HepG2 (cell line): ENCODE results near the gene TMEM198. TPM values are rescaled to one million over a fixed set of nuclear protein-coding genes. Genes with fewer than 3 reads are reported as not detected.

Source experiments
- CAMTA2 ChIP-seq: sonication (generic); formaldehyde crosslinking; IDR thresholded peaks from 2 replicates; pipeline ENCODE4 v1.4.0; 2020; ENCODE audit warnings: mild to moderate bottlenecking, missing genetic modification reagents, borderline replicate concordance
- JARID2 ChIP-seq: sonication (generic); formaldehyde crosslinking; IDR thresholded peaks from 2 replicates; pipeline ENCODE4 v1.8.1; 2023; ENCODE audit warnings: missing genetic modification reagents, inconsistent platforms; ENCODE audit not compliant: insufficient replicate concordance
- MAZ ChIP-seq, 2 experiments: sonication (generic) in 1 of 2; formaldehyde crosslinking in 1 of 2; IDR thresholded peaks; 2 replicates each; pipeline versions ENCODE4 v1.5.0 to v1.6.1; 2012 to 2020; ENCODE audit warnings: low read depth in 2 of 2, mild to moderate bottlenecking in 2 of 2, borderline replicate concordance in 1 of 2, improper control_type of control experiment in 1 of 2, low read length in 1 of 2, missing genetic modification reagents in 1 of 2, moderate library complexity in 1 of 2
- NFKB2 ChIP-seq: sonication (generic); formaldehyde crosslinking; IDR thresholded peaks from 2 replicates; pipeline ENCODE4 v1.4.0; 2020; ENCODE audit warnings: missing genetic modification reagents, borderline replicate concordance
- STAT5B ChIP-seq: sonication (generic); formaldehyde crosslinking; IDR thresholded peaks from 2 replicates; pipeline ENCODE4 v1.4.0; 2020; ENCODE audit warnings: missing genetic modification reagents
- ZMYM4 ChIP-seq: sonication (generic); formaldehyde crosslinking; IDR thresholded peaks from 2 replicates; pipeline ENCODE4 v1.8.1; 2023; ENCODE audit warnings: mild to moderate bottlenecking, missing genetic modification reagents
- ZNF501 ChIP-seq: sonication (generic); formaldehyde crosslinking; IDR thresholded peaks from 2 replicates; pipeline ENCODE4 v1.5.1; 2020; ENCODE audit warnings: mild to moderate bottlenecking, moderate library complexity, missing genetic modification reagents
- polyA plus RNA-seq, 8 experiments: library from polyadenylated mRNA; depleted of rRNA in 3 of 8; stranded (reverse) in 7 of 8; unstranded in 1 of 8; fragments of >200 nt; fragmentation: Illumina TruSeq in 4 of 8; extraction: Trizol in 4 of 8; gene quantifications; 2 replicates each; pipeline versions ENCODE4 v1.2.1 to v1.2.3, GENCODE V29; 2011 to 2016; ENCODE audit warnings: low read depth in 4 of 8, missing spikeins in 1 of 8, mixed read lengths in 1 of 8; ENCODE audit not compliant: insufficient read depth in 1 of 8
- total RNA-seq, 5 experiments: library from RNA; depleted of rRNA; stranded (reverse); fragments of >200 nt; fragmentation: Illumina TruSeq; extraction: Trizol; gene quantifications; 2 replicates each; pipeline ENCODE4 v1.2.3, GENCODE V29; 2016; ENCODE audit warnings: low read depth in 1 of 5
- TF ChIP-seq, protein P1 (sequence below): sonication (generic); formaldehyde crosslinking; IDR thresholded peaks from 2 replicates; pipeline ENCODE4 v1.4.0; 2020; ENCODE audit warnings: missing genetic modification reagents
- TF ChIP-seq, protein P2 (sequence below): IDR thresholded peaks from 2 replicates; pipeline ENCODE4 v1.6.1; 2016; ENCODE audit warnings: low read depth, borderline replicate concordance
- TF ChIP-seq, protein P3 (sequence below): sonication (generic); formaldehyde crosslinking; IDR thresholded peaks from 2 replicates; pipeline ENCODE4 v1.8.0; 2022; ENCODE audit warnings: mild to moderate bottlenecking, missing genetic modification reagents, moderate library complexity
- TF ChIP-seq, protein P4 (sequence below): sonication (generic); formaldehyde crosslinking; IDR thresholded peaks from 2 replicates; pipeline ENCODE4 v1.8.1; 2023; ENCODE audit warnings: mild to moderate bottlenecking, inconsistent platforms, moderate library complexity, missing genetic modification reagents, borderline replicate concordance
- TF ChIP-seq, protein P5 (sequence below): sonication (generic); formaldehyde crosslinking; IDR thresholded peaks from 2 replicates; pipeline ENCODE4 v1.4.0; 2020; ENCODE audit warnings: missing genetic modification reagents
- TF ChIP-seq, protein P6 (sequence below): sonication (generic); formaldehyde crosslinking; IDR thresholded peaks from 2 replicates; pipeline ENCODE4 v1.9.0; 2022; ENCODE audit warnings: low read depth, missing genetic modification reagents
- TF ChIP-seq, protein P7 (sequence below): sonication (generic); formaldehyde crosslinking; conservative IDR thresholded peaks from 2 replicates; pipeline ENCODE4 v1.4.0; 2020; ENCODE audit warnings: mild to moderate bottlenecking, missing genetic modification reagents, moderate library complexity

Gene TMEM198
- total and polyA plus RNA-seq, 2 of the 13 experiments (the other 11 are each of a cell fraction or from before 2014, with no cell fraction given): 17.3 to 23.5 TPM

DNA sequence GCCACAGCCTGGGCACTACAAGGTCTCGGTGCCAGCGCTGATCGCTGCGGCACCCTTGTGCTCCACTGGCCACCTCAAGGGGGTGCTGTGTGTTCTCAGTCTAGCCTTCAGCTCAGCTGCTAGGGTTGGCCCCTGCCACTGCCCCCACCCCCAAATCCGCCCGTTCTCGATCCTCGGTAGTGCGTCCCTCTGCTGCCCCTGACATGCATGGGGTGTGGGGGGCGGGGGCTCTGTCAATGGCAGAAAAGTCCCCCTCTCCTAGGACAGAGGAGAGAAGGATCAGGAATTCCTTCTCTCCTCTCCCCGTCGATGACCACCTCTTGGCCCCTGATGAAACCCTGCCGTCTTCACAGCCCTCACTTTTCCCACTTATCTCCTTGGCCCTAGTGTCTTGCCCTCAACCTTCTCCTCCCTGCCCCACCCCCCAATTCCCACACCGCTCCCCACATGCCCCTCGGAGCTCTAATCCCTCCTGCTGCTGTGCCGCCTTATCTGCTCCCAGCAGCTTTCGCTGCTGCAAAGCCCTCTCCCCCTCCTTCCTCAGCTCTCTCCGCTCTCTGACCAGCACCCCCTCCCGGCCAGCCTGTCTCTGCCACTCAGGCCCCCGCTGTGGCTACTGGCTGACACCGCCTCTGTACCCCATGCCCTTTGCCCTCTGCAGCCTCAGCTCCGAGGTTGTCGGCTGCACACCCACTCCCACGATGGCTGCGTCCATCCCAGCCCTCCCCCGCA lies 33.9 kb upstream of the TMEM198 start (continued):
- TF ChIP-seq, protein P1, sequence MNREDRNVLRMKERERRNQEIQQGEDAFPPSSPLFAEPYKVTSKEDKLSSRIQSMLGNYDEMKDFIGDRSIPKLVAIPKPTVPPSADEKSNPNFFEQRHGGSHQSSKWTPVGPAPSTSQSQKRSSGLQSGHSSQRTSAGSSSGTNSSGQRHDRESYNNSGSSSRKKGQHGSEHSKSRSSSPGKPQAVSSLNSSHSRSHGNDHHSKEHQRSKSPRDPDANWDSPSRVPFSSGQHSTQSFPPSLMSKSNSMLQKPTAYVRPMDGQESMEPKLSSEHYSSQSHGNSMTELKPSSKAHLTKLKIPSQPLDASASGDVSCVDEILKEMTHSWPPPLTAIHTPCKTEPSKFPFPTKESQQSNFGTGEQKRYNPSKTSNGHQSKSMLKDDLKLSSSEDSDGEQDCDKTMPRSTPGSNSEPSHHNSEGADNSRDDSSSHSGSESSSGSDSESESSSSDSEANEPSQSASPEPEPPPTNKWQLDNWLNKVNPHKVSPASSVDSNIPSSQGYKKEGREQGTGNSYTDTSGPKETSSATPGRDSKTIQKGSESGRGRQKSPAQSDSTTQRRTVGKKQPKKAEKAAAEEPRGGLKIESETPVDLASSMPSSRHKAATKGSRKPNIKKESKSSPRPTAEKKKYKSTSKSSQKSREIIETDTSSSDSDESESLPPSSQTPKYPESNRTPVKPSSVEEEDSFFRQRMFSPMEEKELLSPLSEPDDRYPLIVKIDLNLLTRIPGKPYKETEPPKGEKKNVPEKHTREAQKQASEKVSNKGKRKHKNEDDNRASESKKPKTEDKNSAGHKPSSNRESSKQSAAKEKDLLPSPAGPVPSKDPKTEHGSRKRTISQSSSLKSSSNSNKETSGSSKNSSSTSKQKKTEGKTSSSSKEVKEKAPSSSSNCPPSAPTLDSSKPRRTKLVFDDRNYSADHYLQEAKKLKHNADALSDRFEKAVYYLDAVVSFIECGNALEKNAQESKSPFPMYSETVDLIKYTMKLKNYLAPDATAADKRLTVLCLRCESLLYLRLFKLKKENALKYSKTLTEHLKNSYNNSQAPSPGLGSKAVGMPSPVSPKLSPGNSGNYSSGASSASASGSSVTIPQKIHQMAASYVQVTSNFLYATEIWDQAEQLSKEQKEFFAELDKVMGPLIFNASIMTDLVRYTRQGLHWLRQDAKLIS (CRISPR knock-in tag): no peak
- TF ChIP-seq MAZ (IDR thresholded peaks at IDR 0.05; ENCODE audit: borderline replicate concordance, low read depth, low read length) (peak; percentile 53; the same call in 1 of the 2 replicates), MAZ (CRISPR knock-in tag; IDR thresholded peaks at IDR 0.05; ENCODE audit: low read depth) (0 out of 2 replicates have a peak, but pooled peaks have one; percentile 17), ZNF501 (peak; percentile 34; the same call in 1 of the 2 replicates), STAT5B (CRISPR knock-in tag) (no peak), NFKB2 (peak; percentile 55; the same call in 1 of the 2 replicates), CAMTA2 (0 out of 2 replicates have a peak, but pooled peaks have one; percentile 64), ZMYM4 (CRISPR knock-in tag) (peak; percentile 63; the same call in 1 of the 2 replicates), JARID2 (CRISPR knock-in tag) (no peak)
- TF ChIP-seq, protein P2, sequence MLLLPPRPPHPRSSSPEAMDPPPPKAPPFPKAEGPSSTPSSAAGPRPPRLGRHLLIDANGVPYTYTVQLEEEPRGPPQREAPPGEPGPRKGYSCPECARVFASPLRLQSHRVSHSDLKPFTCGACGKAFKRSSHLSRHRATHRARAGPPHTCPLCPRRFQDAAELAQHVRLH (CRISPR knock-in tag): peak; percentile 57; the same call in 1 of the 2 replicates
- TF ChIP-seq, protein P3, sequence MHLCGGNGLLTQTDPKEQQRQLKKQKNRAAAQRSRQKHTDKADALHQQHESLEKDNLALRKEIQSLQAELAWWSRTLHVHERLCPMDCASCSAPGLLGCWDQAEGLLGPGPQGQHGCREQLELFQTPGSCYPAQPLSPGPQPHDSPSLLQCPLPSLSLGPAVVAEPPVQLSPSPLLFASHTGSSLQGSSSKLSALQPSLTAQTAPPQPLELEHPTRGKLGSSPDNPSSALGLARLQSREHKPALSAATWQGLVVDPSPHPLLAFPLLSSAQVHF (CRISPR knock-in tag): peak; percentile 46; the same call in 1 of the 2 replicates
- TF ChIP-seq, protein P4, sequence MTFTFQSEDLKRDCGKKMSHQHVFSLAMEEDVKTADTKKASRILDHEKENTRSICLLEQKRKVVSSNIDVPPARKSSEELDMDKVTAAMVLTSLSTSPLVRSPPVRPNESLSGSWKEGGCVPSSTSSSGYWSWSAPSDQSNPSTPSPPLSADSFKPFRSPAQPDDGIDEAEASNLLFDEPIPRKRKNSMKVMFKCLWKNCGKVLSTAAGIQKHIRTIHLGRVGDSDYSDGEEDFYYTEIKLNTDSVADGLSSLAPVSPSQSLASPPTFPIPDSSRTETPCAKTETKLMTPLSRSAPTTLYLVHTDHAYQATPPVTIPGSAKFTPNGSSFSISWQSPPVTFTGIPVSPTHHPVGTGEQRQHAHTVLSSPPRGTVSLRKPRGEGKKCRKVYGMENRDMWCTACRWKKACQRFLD: 0 out of 2 replicates have a peak, but pooled peaks have one; percentile 5
- TF ChIP-seq, protein P5, sequence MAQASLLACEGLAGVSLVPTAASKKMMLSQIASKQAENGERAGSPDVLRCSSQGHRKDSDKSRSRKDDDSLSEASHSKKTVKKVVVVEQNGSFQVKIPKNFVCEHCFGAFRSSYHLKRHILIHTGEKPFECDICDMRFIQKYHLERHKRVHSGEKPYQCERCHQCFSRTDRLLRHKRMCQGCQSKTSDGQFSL (CRISPR knock-in tag): 0 out of 2 replicates have a peak, but pooled peaks have one; percentile 58
- TF ChIP-seq, protein P6, sequence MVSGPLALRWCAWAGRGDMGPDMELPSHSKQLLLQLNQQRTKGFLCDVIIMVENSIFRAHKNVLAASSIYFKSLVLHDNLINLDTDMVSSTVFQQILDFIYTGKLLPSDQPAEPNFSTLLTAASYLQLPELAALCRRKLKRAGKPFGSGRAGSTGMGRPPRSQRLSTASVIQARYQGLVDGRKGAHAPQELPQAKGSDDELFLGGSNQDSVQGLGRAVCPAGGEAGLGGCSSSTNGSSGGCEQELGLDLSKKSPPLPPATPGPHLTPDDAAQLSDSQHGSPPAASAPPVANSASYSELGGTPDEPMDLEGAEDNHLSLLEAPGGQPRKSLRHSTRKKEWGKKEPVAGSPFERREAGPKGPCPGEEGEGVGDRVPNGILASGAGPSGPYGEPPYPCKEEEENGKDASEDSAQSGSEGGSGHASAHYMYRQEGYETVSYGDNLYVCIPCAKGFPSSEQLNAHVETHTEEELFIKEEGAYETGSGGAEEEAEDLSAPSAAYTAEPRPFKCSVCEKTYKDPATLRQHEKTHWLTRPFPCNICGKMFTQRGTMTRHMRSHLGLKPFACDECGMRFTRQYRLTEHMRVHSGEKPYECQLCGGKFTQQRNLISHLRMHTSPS (CRISPR knock-in tag): peak; percentile 41; the same call in 1 of the 2 replicates
- TF ChIP-seq, protein P7, sequence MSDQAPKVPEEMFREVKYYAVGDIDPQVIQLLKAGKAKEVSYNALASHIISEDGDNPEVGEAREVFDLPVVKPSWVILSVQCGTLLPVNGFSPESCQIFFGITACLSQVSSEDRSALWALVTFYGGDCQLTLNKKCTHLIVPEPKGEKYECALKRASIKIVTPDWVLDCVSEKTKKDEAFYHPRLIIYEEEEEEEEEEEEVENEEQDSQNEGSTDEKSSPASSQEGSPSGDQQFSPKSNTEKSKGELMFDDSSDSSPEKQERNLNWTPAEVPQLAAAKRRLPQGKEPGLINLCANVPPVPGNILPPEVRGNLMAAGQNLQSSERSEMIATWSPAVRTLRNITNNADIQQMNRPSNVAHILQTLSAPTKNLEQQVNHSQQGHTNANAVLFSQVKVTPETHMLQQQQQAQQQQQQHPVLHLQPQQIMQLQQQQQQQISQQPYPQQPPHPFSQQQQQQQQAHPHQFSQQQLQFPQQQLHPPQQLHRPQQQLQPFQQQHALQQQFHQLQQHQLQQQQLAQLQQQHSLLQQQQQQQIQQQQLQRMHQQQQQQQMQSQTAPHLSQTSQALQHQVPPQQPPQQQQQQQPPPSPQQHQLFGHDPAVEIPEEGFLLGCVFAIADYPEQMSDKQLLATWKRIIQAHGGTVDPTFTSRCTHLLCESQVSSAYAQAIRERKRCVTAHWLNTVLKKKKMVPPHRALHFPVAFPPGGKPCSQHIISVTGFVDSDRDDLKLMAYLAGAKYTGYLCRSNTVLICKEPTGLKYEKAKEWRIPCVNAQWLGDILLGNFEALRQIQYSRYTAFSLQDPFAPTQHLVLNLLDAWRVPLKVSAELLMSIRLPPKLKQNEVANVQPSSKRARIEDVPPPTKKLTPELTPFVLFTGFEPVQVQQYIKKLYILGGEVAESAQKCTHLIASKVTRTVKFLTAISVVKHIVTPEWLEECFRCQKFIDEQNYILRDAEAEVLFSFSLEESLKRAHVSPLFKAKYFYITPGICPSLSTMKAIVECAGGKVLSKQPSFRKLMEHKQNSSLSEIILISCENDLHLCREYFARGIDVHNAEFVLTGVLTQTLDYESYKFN (CRISPR knock-in tag): 0 out of 2 replicates have a peak, but pooled peaks have one; percentile 16
